ENCODE results near the gene HNRNPC. TPM values are rescaled to one million over a fixed set of nuclear protein-coding genes. Genes with fewer than 3 reads are reported as not detected.
"Not testable (repeated sequence)": the region's sequence is repeated elsewhere in the genome, so short reads cannot be mapped to it uniquely, and the experiment has no call there.

HNRNPC gene
- total and polyA plus RNA-seq, 2 experiments from 2014 or later = 584 to 674 TPM

DNA sequence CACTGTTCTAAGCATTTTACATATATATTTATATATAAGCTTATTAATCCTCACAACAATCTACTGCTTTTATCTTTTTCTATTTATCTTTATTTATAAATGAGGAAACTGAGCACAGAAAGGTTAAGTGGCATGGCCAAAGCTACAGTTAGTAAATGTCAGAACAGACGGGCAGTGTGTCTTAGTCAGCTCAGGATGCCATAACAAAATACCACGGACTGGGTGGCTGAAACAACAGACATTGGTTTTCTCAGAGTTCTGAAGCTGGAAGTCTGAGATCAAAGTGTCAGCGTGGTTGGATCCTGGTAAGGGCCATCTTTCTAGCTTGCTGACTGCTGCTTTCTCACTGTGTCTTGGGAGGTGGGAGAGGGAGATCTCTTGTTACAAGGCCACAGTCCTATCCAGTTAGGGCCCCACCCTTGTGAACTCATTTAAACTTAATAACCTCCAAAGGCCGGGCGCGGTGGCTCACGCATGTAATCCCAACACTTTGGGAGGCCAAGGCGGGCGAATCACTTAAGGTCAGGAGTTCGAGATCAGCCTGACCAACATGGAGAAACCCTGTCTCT is 30.4 kb upstream of the HNRNPC start:
- Histone ChIP-seq H3K4me1 (ENCODE audit: insufficient read depth) (no peaks in the 10 kb centered on the region), H3K9ac (no peak overlapping the region), H3K4me3 (no peak overlapping the region), H3K4me2 (ENCODE audit: unreplicated experiment) (no peak overlapping the region), H3K36me3 (ENCODE audit: low read depth) (no peaks in the 10 kb centered on the region), H2AFZ (no peak overlapping the region), H3K9me2 (ENCODE audit: insufficient read depth) (no peaks in the 10 kb centered on the region), H4K20me1 (ENCODE audit: insufficient read depth) (no peaks in the 10 kb centered on the region), H3F3A (ENCODE audit: insufficient read depth) (no peaks in the 10 kb centered on the region), H3K9me3 (ENCODE audit: low read depth) (no peaks in the 10 kb centered on the region), H3K27me3 (replicated peaks; ENCODE audit: insufficient read depth) (peaks cover 23% of the 10 kb centered on the region), H3K79me2 (ENCODE audit: insufficient read depth) (no peaks in the 10 kb centered on the region), H3K27ac (no peak overlapping the region)
- DNase-seq = no peak
- in situ Hi-C loops (cut with MboI) = no loop called here
- WGBS, 2 experiments (ENCODE audit: low coverage in 1 of 2, low lambda C conversion rate in 2 of 2, missing lambda C conversion rate in 2 of 2) = 78% methylated on average over 10 of the region's 10 CpGs
- TF ChIP-seq EZH2phosphoT487 (IDR thresholded peaks at IDR 0.05; ENCODE audit: insufficient read depth, low read depth) = no peak
- TF ChIP-seq EZH2 (IDR thresholded peaks at IDR 0.05; ENCODE audit: insufficient read depth, poor library complexity, severe bottlenecking) = no peak

DNA sequence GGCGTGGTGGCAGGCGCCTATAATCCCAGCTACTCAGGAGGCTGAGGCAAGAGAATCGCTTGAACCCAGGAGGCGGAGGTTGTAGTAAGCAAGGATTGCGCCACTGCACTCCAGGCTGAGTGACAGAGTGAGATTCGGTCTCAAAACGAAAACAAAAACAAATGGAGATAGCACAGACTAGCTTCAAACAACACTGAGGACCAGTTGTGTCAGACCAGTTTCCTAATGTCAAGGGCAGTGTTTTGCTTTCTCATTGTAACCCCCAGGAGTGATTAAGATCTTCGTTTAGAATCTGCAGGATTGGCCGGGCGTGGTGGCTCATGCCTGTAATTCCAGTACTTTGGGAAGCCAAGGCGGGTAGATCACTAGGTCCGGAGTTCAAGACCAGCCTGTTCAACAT is 29.1 kb upstream of the HNRNPC start:
- Histone ChIP-seq H3K79me2 (ENCODE audit: insufficient read depth) (no peaks in the 10 kb centered on the region), H3F3A (ENCODE audit: insufficient read depth) (no peaks in the 10 kb centered on the region), H3K27me3 (replicated peaks; ENCODE audit: insufficient read depth) (peaks cover 23% of the 10 kb centered on the region), H3K9ac (no peak overlapping the region), H3K4me1 (ENCODE audit: insufficient read depth) (no peaks in the 10 kb centered on the region), H3K4me2 (ENCODE audit: unreplicated experiment) (no peak overlapping the region), H3K9me2 (ENCODE audit: insufficient read depth) (no peaks in the 10 kb centered on the region), H2AFZ (no peak overlapping the region), H3K4me3 (no peak overlapping the region), H3K36me3 (ENCODE audit: low read depth) (no peaks in the 10 kb centered on the region), H4K20me1 (ENCODE audit: insufficient read depth) (no peaks in the 10 kb centered on the region), H3K9me3 (ENCODE audit: low read depth) (no peaks in the 10 kb centered on the region), H3K27ac (no peak overlapping the region)
- 76 to 78% methylated on average over 12 of the region's 12 CpGs for WGBS, 2 experiments (ENCODE audit: low coverage in 1 of 2, low lambda C conversion rate in 2 of 2, missing lambda C conversion rate in 2 of 2)
- TF ChIP-seq EZH2phosphoT487 (IDR thresholded peaks at IDR 0.05; ENCODE audit: insufficient read depth, low read depth) (no peak), EZH2 (IDR thresholded peaks at IDR 0.05; ENCODE audit: insufficient read depth, poor library complexity, severe bottlenecking) (no peak)
- in situ Hi-C loops (cut with MboI) = no loop called here
- DNase-seq = no peak

DNA sequence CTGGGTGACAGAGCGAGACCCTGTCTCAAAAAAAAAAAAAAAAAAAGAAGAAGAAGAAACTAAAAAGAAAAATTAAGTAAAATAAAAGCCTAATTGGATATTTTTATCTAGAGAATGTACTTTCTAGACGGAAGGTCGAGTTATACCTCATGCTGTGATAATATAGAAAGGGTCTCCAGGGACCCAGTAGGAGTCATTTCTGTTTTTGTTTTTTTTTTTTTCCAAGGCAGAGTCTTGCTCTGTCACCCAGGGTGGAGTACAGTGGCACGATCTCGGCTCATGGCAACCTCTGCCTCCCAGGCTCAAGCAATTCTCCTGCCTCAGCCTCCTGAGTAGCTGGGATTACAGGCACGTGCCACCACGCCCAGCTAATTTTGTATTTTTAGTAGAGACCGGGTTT is 24.8 kb upstream of the HNRNPC start:
- H2AFZ ChIP-seq; H3K9me2 ChIP-seq (ENCODE audit: insufficient read depth); H3K9me3 ChIP-seq (ENCODE audit: low read depth); H3K79me2 ChIP-seq (ENCODE audit: insufficient read depth); DNase-seq; H3K27ac ChIP-seq; H3K4me3 ChIP-seq; H3K9ac ChIP-seq; H3K27me3 ChIP-seq (replicated peaks; ENCODE audit: insufficient read depth); H3K36me3 ChIP-seq (ENCODE audit: low read depth); H3K4me1 ChIP-seq (ENCODE audit: insufficient read depth); in situ Hi-C loops (cut with MboI); H3K4me2 ChIP-seq (ENCODE audit: unreplicated experiment); H4K20me1 ChIP-seq (ENCODE audit: insufficient read depth); H3F3A ChIP-seq (ENCODE audit: insufficient read depth): not testable (repeated sequence)
- 60% methylated on average over 8 of the region's 8 CpGs for WGBS, 2 experiments (ENCODE audit: low coverage in 1 of 2, low lambda C conversion rate in 2 of 2, missing lambda C conversion rate in 2 of 2)

DNA sequence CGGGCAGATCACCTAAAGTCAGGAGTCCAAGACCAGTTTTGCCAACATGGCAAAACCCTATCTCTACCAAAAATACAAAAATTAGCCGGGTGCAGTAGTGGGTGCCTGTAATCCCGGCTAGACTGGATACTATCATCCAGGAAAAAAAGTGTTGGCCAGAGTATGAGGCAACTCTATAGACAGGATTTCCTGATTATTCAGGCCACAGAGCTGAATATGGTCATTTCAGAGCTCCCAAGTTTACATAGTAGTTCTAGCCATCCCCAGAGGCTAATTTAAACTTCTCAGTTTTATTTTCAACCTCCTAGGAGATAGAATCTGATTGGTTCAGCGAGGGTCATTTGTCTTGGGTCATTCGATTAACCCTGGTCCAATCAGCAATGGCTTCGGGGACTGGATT is 17.9 kb upstream of the HNRNPC start:
- no peaks in the 10 kb centered on the region for H3K9me3 ChIP-seq (ENCODE audit: low read depth)
- H3F3A ChIP-seq (ENCODE audit: insufficient read depth) = no peaks in the 10 kb centered on the region
- no peak overlapping the region for H3K4me2 ChIP-seq (ENCODE audit: unreplicated experiment)
- H3K27me3 ChIP-seq (replicated peaks; ENCODE audit: insufficient read depth) = no peaks in the 10 kb centered on the region
- DNase-seq = no peak
- in situ Hi-C loops (cut with MboI) = no loop called here
- no peaks in the 10 kb centered on the region for H3K79me2 ChIP-seq (ENCODE audit: insufficient read depth)
- 81 to 85% methylated on average over 6 of the region's 6 CpGs for WGBS, 2 experiments (ENCODE audit: low coverage in 1 of 2, low lambda C conversion rate in 2 of 2, missing lambda C conversion rate in 2 of 2)
- no peak overlapping the region for H3K27ac ChIP-seq
- no peak overlapping the region for H2AFZ ChIP-seq
- no peaks in the 10 kb centered on the region for H3K36me3 ChIP-seq (ENCODE audit: low read depth)
- no peaks in the 10 kb centered on the region for H3K4me1 ChIP-seq (ENCODE audit: insufficient read depth)
- no peak overlapping the region for H3K4me3 ChIP-seq
- no peaks in the 10 kb centered on the region for H4K20me1 ChIP-seq (ENCODE audit: insufficient read depth)
- H3K9ac ChIP-seq = no peak overlapping the region
- TF ChIP-seq EZH2phosphoT487 (IDR thresholded peaks at IDR 0.05; ENCODE audit: insufficient read depth, low read depth) (no peak), EZH2 (IDR thresholded peaks at IDR 0.05; ENCODE audit: insufficient read depth, poor library complexity, severe bottlenecking) (no peak)
- no peaks in the 10 kb centered on the region for H3K9me2 ChIP-seq (ENCODE audit: insufficient read depth)

DNA sequence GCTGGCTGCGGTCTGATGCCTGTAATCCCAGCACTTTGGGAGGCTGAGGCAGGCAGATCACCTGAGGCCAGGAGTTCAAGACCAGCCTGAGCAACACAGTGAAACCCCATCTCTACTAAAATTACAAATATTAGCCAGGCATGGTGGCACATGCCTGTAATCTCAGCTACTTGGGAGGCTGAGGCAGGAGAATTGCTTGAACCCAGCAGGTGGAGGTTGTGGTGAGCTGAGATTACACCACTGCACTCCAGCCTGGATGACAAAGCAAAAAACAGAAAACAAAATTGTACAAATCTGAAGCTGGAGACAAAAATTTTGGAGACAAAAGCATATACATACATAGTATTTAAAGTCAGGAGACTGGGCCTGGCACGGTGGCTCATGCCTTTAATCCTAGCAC is 17.3 kb upstream of the HNRNPC start:
- H3K9me2 ChIP-seq (ENCODE audit: insufficient read depth); H3K9me3 ChIP-seq (ENCODE audit: low read depth); H2AFZ ChIP-seq; in situ Hi-C loops (cut with MboI); H4K20me1 ChIP-seq (ENCODE audit: insufficient read depth); H3F3A ChIP-seq (ENCODE audit: insufficient read depth); H3K27ac ChIP-seq; DNase-seq; H3K79me2 ChIP-seq (ENCODE audit: insufficient read depth); H3K4me3 ChIP-seq; H3K36me3 ChIP-seq (ENCODE audit: low read depth); H3K27me3 ChIP-seq (replicated peaks; ENCODE audit: insufficient read depth); H3K4me2 ChIP-seq (ENCODE audit: unreplicated experiment); H3K9ac ChIP-seq; H3K4me1 ChIP-seq (ENCODE audit: insufficient read depth): not testable (repeated sequence)
- whole genome bisulfite sequencing, 2 experiments (ENCODE audit: low coverage in 1 of 2, low lambda C conversion rate in 2 of 2, missing lambda C conversion rate in 2 of 2) = 65 to 69% methylated on average over 2 of the region's 2 CpGs

DNA sequence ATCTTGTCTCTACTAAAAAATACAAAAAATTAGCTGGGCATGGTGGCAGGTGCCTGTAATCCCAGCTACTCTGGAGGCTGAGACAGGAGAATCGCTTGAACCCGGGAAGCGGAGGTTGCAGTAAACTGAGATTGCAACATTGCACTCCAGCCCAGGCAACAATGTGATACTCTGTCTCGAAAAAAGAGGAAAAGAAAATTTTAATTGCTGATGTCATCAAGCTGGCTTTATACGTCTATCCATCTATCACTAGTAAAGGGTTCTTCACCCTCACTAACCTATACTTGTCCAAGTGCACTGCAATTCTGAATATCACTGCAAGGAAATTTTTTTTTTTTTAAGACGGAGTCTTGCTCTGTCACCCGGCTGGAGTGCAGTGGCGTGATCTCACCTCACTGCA is 12.7 kb upstream of the HNRNPC start:
- WGBS, 2 experiments (ENCODE audit: low coverage in 1 of 2, low lambda C conversion rate in 2 of 2, missing lambda C conversion rate in 2 of 2) = 74 to 77% methylated on average over 7 to 8 of the region's 8 CpGs
- H3K4me2 ChIP-seq (ENCODE audit: unreplicated experiment); H3K79me2 ChIP-seq (ENCODE audit: insufficient read depth); H3K4me1 ChIP-seq (ENCODE audit: insufficient read depth); in situ Hi-C loops (cut with MboI); H3K9ac ChIP-seq; H3K4me3 ChIP-seq; DNase-seq; H3K9me3 ChIP-seq (ENCODE audit: low read depth); H4K20me1 ChIP-seq (ENCODE audit: insufficient read depth); H3K27me3 ChIP-seq (replicated peaks; ENCODE audit: insufficient read depth); H3K9me2 ChIP-seq (ENCODE audit: insufficient read depth); H3K36me3 ChIP-seq (ENCODE audit: low read depth); H2AFZ ChIP-seq; H3F3A ChIP-seq (ENCODE audit: insufficient read depth); H3K27ac ChIP-seq: not testable (repeated sequence)
